ENCODE results near the gene SLC25A27. TPM values are rescaled to one million over a fixed set of nuclear protein-coding genes. Genes with fewer than 3 reads are reported as not detected.
"Not testable (repeated sequence)": the region's sequence is repeated elsewhere in the genome, so short reads cannot be mapped to it uniquely, and the experiment has no call there.

SLC25A27 gene
- total RNA-seq, 1 donor from 2014 or later: 4.7 TPM

GRCh38 chr6:46637933-46638332, 14.8 kb upstream of the SLC25A27 start:
- no peak overlapping the region for H3K4me3 Mint-ChIP-seq (ENCODE audit: unreplicated experiment)
- no peaks in the 10 kb centered on the region for H3K27me3 Mint-ChIP-seq (ENCODE audit: unreplicated experiment)
- H3K4me1 Mint-ChIP-seq (ENCODE audit: unreplicated experiment): no peaks in the 10 kb centered on the region
- no peak for TF ChIP-seq CTCF (IDR thresholded peaks at IDR 0.05; ENCODE audit: unreplicated experiment)
- no peaks in the 10 kb centered on the region for H3K9me3 Mint-ChIP-seq (ENCODE audit: unreplicated experiment)
- no peaks in the 10 kb centered on the region for H3K36me3 Mint-ChIP-seq (ENCODE audit: low read depth, unreplicated experiment)
- DNase-seq (ENCODE audit: low spot score): no peak
- H3K27ac Mint-ChIP-seq (ENCODE audit: unreplicated experiment): no peak overlapping the region

- no peak overlapping the region for H3K4me3 Mint-ChIP-seq (ENCODE audit: unreplicated experiment)
- no peaks in the 10 kb centered on the region for H3K9me3 Mint-ChIP-seq (ENCODE audit: unreplicated experiment)
- H3K27me3 Mint-ChIP-seq (ENCODE audit: unreplicated experiment): no peaks in the 10 kb centered on the region
- no peaks in the 10 kb centered on the region for H3K4me1 Mint-ChIP-seq (ENCODE audit: unreplicated experiment)
- no peak overlapping the region for H3K27ac Mint-ChIP-seq (ENCODE audit: unreplicated experiment)
- no peaks in the 10 kb centered on the region for H3K36me3 Mint-ChIP-seq (ENCODE audit: low read depth, unreplicated experiment)
- no peak for TF ChIP-seq CTCF (IDR thresholded peaks at IDR 0.05; ENCODE audit: unreplicated experiment)
- no peak for DNase-seq (ENCODE audit: low spot score)
These were observed 14.1 kb upstream of the SLC25A27 start for GRCh38 chr6:46638650-46639049.

- Mint-ChIP-seq H3K27ac (ENCODE audit: unreplicated experiment) (no peak overlapping the region), H3K9me3 (ENCODE audit: unreplicated experiment) (no peaks in the 10 kb centered on the region), H3K4me1 (ENCODE audit: unreplicated experiment) (no peaks in the 10 kb centered on the region), H3K36me3 (ENCODE audit: low read depth, unreplicated experiment) (no peaks in the 10 kb centered on the region), H3K27me3 (ENCODE audit: unreplicated experiment) (peaks cover 1% of the 10 kb centered on the region), H3K4me3 (ENCODE audit: unreplicated experiment) (no peak overlapping the region)
- no peak for TF ChIP-seq CTCF (IDR thresholded peaks at IDR 0.05; ENCODE audit: unreplicated experiment)
- DNase-seq (ENCODE audit: low spot score): no peak
These were observed 9.6 kb upstream of the SLC25A27 start for GRCh38 chr6:46642928-46643751.

GRCh38 chr6:46645265-46645664, 7.5 kb upstream of the SLC25A27 start:
- no peaks in the 10 kb centered on the region for H3K4me1 Mint-ChIP-seq (ENCODE audit: unreplicated experiment)
- no peak overlapping the region for H3K27ac Mint-ChIP-seq (ENCODE audit: unreplicated experiment)
- H3K36me3 Mint-ChIP-seq (ENCODE audit: low read depth, unreplicated experiment): no peaks in the 10 kb centered on the region
- no peak overlapping the region for H3K4me3 Mint-ChIP-seq (ENCODE audit: unreplicated experiment)
- no peak for DNase-seq (ENCODE audit: low spot score)
- TF ChIP-seq CTCF (IDR thresholded peaks at IDR 0.05; ENCODE audit: unreplicated experiment): no peak
- peaks cover 1% of the 10 kb centered on the region for H3K27me3 Mint-ChIP-seq (ENCODE audit: unreplicated experiment)
- H3K9me3 Mint-ChIP-seq (ENCODE audit: unreplicated experiment): no peaks in the 10 kb centered on the region

- H3K36me3 Mint-ChIP-seq (ENCODE audit: low read depth, unreplicated experiment); DNase-seq (ENCODE audit: low spot score); H3K4me3 Mint-ChIP-seq (ENCODE audit: unreplicated experiment); H3K9me3 Mint-ChIP-seq (ENCODE audit: unreplicated experiment); H3K4me1 Mint-ChIP-seq (ENCODE audit: unreplicated experiment); H3K27ac Mint-ChIP-seq (ENCODE audit: unreplicated experiment); H3K27me3 Mint-ChIP-seq (ENCODE audit: unreplicated experiment): not testable (repeated sequence)
These were observed 4.7 kb upstream of the SLC25A27 start for GRCh38 chr6:46648108-46648507.
